ENCODE data around the gene AATK.

The AATK gene

DNA sequence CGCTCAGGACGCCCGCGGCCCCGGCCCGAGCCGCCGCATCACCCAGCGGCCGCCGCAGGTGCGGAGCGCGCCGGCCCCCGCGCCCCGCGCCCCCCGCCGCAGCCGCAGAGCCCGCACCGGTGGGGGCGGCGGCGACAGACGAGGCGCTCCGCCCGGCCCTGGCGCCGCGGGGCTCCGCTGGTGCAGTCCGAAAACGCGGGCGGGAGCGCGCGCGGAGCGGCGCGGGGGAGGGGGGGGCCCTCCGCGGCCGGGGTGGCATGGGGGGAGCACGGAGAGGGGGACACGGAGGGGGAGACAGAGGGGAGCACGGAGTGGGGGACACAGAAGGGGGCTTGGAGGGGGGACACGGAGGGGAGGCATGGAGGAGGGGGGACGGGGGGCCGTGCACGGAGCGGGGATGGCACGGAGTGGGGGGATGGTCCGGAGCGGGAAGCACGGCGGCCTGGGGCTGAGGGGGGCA lies at the start of gene AATK:
Gene AATK, minus strand, starts transcription at position 189 of the 460 bp plus-strand sequence. CDS start 229 bp downstream, outside the sequence.
- in situ Hi-C loops (cut with MboI; ENCODE audit: low sequenced_read_pairs) = no loop called here

GRCh38 chr17:81213978-81214377 lies 48.0 kb upstream of the AATK start:
- in situ Hi-C loops (cut with MboI; ENCODE audit: low sequenced_read_pairs) = no loop called here

DNA sequence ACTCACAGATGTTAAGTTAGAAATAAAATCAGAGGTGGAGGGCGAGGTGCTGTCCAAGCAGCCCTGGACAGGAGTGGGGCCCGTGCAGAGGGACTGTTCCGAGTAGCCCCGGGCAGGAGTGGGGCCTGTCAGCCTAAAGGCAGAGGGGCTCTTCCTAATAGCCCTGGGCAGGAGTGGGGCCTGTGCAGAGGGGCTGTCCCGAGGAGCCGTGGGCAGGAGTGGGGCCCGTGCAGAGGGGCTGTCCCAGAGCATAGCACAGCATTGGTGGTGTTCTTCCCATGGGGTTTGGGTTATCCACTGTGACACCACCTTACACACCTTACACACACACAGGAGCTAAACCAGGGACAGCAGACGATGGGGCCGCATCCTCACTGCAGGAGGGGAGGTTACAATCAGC lies 46.3 kb upstream of the AATK start:
- in situ Hi-C loops (cut with MboI; ENCODE audit: low sequenced_read_pairs) = no loop called here

GRCh38 chr17:81210868-81211267 lies 44.8 kb upstream of the AATK start:
- in situ Hi-C loops (cut with MboI; ENCODE audit: low sequenced_read_pairs) = no loop called here

DNA sequence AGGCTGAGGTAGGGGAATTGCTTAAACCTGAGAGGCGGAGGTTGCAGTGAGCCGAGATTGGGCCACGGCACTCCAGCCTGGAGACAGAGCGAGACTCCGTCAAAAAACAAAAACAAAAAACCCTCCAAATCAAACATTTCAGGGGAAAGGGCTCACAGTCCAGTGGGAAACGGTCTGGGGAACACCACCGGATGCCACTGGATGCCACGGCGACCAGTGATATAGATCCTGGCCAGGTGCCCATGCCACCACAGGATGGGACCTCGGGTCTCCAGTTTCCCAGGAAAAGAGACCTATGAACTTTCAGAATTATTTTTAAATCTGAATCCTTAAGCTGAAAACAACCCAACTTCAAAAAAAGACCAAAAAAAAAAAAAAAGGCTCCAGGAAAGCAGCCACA lies 44.4 kb upstream of the AATK start:
- in situ Hi-C loops (cut with MboI; ENCODE audit: low sequenced_read_pairs) = no loop called here

GRCh38 chr17:81209141-81209540 lies 43.1 kb upstream of the AATK start:
- in situ Hi-C loops (cut with MboI; ENCODE audit: low sequenced_read_pairs) = no loop called here

DNA sequence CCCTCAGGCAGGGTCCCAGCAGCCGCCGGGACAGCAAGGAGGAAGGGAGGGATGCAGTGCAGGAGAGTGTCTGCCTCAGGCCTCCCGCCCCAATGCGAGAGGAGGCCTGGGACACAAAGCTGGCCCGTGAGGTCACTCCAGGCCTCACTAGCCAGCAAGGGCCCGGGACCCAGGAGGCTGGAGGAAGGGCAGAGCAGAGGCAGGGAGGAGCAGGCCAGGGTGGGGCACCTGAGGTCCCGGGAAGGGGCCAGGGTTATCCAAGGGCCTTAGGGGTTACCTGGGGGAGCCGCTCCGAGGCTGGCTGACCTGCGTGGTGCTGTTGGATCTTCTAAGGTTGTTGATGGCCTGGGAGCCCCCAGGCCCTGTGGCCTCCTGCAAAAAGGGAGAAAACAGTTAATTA lies 42.6 kb upstream of the AATK start:
- in situ Hi-C loops (cut with MboI; ENCODE audit: low sequenced_read_pairs) = no loop called here

DNA sequence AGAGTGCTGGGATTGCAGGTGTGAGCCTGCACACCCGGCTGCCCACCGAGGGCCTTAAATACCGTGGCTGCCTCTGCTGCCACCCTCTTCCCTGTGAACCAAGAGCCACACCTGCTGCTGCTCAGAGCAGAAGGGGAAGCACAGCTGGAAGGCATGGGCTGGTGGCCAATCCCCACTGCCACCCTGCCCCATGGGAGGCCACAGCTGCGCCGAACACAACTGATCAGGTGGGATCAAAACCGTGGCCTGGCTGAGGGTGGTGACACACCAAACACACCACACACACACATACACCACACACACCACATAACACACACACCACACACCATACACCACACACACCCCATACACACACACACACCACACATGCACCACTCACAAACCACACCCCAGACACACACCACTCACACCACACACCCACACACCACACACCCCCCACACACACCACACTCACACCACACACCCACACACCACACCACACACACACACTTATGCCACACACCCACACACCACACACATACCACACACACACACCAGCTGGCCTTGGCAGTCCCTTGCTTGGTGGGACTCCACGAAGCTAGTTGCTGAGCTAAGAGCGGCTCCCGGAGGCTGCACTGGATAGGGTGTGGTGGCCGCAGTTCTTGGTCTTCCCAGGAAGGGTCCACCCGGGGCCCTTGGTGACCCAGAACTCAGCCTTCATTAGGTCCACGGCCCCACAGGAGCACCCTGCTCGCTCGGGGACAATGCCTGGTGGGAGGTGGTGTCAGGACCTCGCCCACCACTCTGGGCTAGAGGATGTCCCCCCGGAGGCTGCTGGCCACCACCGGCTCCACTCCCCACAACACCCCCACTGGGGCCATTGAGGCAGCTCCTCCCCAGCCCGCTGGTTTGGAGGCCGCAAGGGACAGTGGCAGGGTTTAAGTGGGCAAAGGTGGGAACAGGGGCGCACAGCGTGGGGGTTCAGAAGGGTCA lies 41.9 kb upstream of the AATK start:
- in situ Hi-C loops (cut with MboI; ENCODE audit: low sequenced_read_pairs) = no loop called here

DNA sequence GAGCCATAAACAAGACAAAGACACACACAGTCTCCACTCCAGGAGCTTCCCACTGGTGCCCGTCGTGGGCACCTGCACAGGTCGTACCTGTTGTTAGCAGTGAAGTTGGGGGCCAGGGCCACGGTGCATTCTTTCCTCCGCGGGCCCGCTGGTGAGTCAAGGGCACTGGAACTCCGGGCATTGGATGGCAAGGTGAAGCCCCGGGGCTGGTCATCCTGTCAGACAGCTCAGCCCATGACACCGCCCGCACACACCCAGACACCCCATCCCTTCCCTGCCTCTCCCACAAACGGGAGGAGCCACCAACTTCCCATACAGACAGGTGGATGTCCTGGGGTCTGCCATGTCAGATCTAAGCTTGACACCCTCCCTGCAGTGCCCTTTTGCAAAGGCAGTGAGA lies 40.6 kb upstream of the AATK start:
- in situ Hi-C loops (cut with MboI; ENCODE audit: low sequenced_read_pairs) = no loop called here

- in situ Hi-C loops (cut with MboI; ENCODE audit: low sequenced_read_pairs) = no loop called here
Measured at GRCh38 chr17:81206166-81206565, 40.1 kb upstream of the AATK start.

- in situ Hi-C loops (cut with MboI; ENCODE audit: low sequenced_read_pairs) = no loop called here
Measured at GRCh38 chr17:81204578-81204977, 38.6 kb upstream of the AATK start.

DNA sequence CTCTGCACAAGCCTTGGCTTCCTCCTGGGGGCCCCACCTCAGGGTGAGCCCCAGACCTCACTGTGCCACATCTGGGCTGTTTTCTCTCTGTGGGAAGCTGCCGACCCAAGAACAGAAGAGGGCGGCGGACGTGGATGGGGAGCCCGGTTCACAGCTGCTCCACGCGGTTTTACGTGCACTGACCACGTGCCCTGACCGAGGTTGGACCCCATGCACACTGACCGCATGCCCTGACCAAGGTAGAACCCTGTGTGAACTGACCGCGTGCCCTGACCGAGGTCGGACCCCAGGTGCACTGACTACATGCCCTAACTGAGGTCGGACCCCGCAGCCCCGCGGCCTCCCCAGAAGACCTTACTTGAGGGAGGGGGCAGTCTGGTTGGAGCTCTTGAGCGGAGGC lies 37.1 kb upstream of the AATK start:
- in situ Hi-C loops (cut with MboI; ENCODE audit: low sequenced_read_pairs) = no loop called here

- in situ Hi-C loops (cut with MboI; ENCODE audit: low sequenced_read_pairs) = no loop called here
Measured at GRCh38 chr17:81202318-81202717, 36.3 kb upstream of the AATK start.

GRCh38 chr17:81200695-81201580 lies 34.9 kb upstream of the AATK start:
- in situ Hi-C loops (cut with MboI; ENCODE audit: low sequenced_read_pairs) = no loop called here

GRCh38 chr17:81200201-81200600 lies 34.2 kb upstream of the AATK start:
- in situ Hi-C loops (cut with MboI; ENCODE audit: low sequenced_read_pairs) = no loop called here

- in situ Hi-C loops (cut with MboI; ENCODE audit: low sequenced_read_pairs) = no loop called here
Measured at GRCh38 chr17:81199482-81199830, 33.4 kb upstream of the AATK start.

DNA sequence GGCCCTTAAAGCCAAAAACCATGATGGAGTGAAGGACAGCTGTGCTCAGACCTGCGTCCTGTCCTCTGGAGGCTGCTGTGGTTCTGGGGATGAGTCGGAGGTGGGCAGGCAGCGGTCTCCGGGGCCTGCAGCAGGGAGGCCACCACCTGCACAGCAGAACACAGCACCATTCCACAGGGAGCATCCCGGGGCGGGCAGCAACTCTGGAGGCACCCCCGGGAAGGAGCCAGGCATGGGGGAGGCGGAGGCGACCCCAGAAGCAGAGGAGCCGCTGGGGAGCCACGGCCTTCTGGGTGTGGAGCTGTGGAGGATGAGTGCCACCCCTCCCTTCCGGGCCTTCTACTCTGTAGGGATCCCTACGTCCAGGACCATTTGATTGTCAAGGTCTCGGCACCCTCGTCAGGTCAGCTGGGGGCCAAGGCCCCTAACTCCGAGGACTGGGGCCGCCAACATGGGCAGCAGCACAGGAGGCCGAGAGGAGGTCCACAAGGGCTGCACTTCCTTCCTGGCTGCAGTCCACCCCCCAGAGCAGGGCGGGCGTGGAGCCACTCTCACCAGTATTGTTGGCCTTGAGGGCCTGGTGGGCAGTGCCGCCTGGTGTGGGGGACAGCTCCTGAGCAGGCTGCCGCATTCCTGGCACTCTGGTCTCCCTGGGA lies 32.9 kb upstream of the AATK start:
- in situ Hi-C loops (cut with MboI; ENCODE audit: low sequenced_read_pairs) = no loop called here

GRCh38 chr17:81197831-81198490 lies 31.9 kb upstream of the AATK start:
- in situ Hi-C loops (cut with MboI; ENCODE audit: low sequenced_read_pairs) = no loop called here

GRCh38 chr17:81197409-81197795 lies 31.4 kb upstream of the AATK start:
- in situ Hi-C loops (cut with MboI; ENCODE audit: low sequenced_read_pairs) = no loop called here

GRCh38 chr17:81196505-81197408 lies 30.7 kb upstream of the AATK start:
- in situ Hi-C loops (cut with MboI; ENCODE audit: low sequenced_read_pairs) = no loop called here

Data from HL-60/S4 treated with retinoic acid at 250 ng/mL for 4 days and 3 days (cell line).